ENCODE measurements around the gene PUS7L.

DNA sequence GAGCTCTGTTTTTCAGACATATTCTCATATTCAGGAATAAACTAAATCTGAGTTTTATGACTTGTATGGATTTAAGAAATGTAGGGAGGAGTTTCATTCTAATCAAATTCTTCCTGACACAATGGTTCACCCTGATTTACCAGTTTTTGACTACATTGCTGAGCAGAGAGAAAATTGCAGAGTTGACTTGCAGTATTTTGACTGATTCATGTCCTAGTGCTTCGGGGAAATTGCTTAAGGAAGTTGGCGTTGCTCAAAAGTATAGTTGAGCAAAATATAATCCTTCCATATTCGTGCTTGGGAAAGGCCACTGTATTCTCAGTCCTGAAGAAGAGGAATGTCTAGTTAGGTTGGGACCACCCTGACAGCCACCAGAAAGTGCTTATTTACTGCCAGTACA is 48.8 kb upstream of the PUS7L start:
- TF ChIP-seq MAX (IDR thresholded peaks at IDR 0.05) (no peak), EGR1 (IDR thresholded peaks at IDR 0.05) (no peak), FOXM1 (IDR thresholded peaks at IDR 0.05; ENCODE audit: borderline replicate concordance, low read depth) (no peak), EP300 (IDR thresholded peaks at IDR 0.05; ENCODE audit: borderline replicate concordance) (no peak), REST (IDR thresholded peaks at IDR 0.05; ENCODE audit: low read depth) (no peak), YY1 (IDR thresholded peaks at IDR 0.05; ENCODE audit: low read depth) (no peak), TAF1 (IDR thresholded peaks at IDR 0.05; ENCODE audit: low read depth) (no peak), TCF12 (IDR thresholded peaks at IDR 0.05; ENCODE audit: low read depth) (no peak), NFIC (IDR thresholded peaks at IDR 0.05) (no peak), TEAD4 (IDR thresholded peaks at IDR 0.05) (no peak), RAD21 (IDR thresholded peaks at IDR 0.05; ENCODE audit: low read depth) (no peak), CREB1 (IDR thresholded peaks at IDR 0.05; ENCODE audit: low read depth) (no peak)
- TF ChIP-seq, protein P1, sequence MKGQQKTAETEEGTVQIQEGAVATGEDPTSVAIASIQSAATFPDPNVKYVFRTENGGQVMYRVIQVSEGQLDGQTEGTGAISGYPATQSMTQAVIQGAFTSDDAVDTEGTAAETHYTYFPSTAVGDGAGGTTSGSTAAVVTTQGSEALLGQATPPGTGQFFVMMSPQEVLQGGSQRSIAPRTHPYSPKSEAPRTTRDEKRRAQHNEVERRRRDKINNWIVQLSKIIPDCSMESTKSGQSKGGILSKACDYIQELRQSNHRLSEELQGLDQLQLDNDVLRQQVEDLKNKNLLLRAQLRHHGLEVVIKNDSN (IDR thresholded peaks at IDR 0.05), result no peak
